ENCODE results near the gene PKP3.

PKP3 gene

GRCh38 chr11:446891-447290 lies 52.9 kb downstream of the PKP3 start:
- DNase-seq (ENCODE audit: low read depth in 2 of 2): no peak

GRCh38 chr11:447923-448731 lies 54.1 kb downstream of the PKP3 start:
- DNase-seq (ENCODE audit: low read depth in 2 of 2): peak; percentile 98 to 99

GRCh38 chr11:449889-450808 lies 56.1 kb downstream of the PKP3 start, which contains the start of gene PTDSS2:
Gene PTDSS2 (plus strand): TSS chr11:450279. CDS start chr11:450456, 177 bp downstream.
- DNase-seq (ENCODE audit: low read depth in 2 of 2): peak; percentile 92 to 95

- DNase-seq (ENCODE audit: low read depth in 2 of 2): peak; percentile 48 to 56
Measured at GRCh38 chr11:450809-451451, 56.9 kb downstream of the PKP3 start.

- DNase-seq (ENCODE audit: low read depth in 2 of 2): no peak
Measured at GRCh38 chr11:451738-452137, 57.7 kb downstream of the PKP3 start.

- no peak for DNase-seq (ENCODE audit: low read depth in 2 of 2)
Measured at GRCh38 chr11:452203-452744, 58.3 kb downstream of the PKP3 start.

GRCh38 chr11:452916-453527 lies 59.0 kb downstream of the PKP3 start:
- DNase-seq (ENCODE audit: low read depth in 2 of 2): no peak

GRCh38 chr11:453564-453963 lies 59.6 kb downstream of the PKP3 start:
- no peak for DNase-seq (ENCODE audit: low read depth in 2 of 2)

GRCh38 chr11:454043-454442 lies 60.0 kb downstream of the PKP3 start:
- DNase-seq (ENCODE audit: low read depth in 2 of 2): no peak

Data from stimulated activated CD8-positive, alpha-beta memory T cell treated with anti-CD3 and anti-CD28 coated beads, Interleukin-2, amount 100 ng/mL, for 48 hours (primary cell).